Measurements from ENCODE around the gene LAMP2. TPM values are rescaled to one million over a fixed set of nuclear protein-coding genes. Genes with fewer than 3 reads are reported as not detected.
"Not testable (repeated sequence)": the region's sequence is repeated elsewhere in the genome, so short reads cannot be mapped to it uniquely, and the experiment has no call there.

LAMP2 gene
- total RNA-seq, 1 donor from 2014 or later: 64.5 TPM

- Mint-ChIP-seq H3K27me3 (no peaks in the 10 kb centered on the region), H3K4me3 (ENCODE audit: low read depth) (no peak overlapping the region), H3K36me3 (ENCODE audit: insufficient read depth) (no peaks in the 10 kb centered on the region), H3K9me3 (ENCODE audit: low read depth) (peaks cover 17% of the 10 kb centered on the region), H3K4me1 (ENCODE audit: low read depth) (no peaks in the 10 kb centered on the region), H3K27ac (no peak overlapping the region)
- no peak for TF ChIP-seq CTCF (IDR thresholded peaks at IDR 0.05; ENCODE audit: unreplicated experiment)
- no peak for DNase-seq (ENCODE audit: low spot score, unreplicated experiment)
Measured at GRCh38 chrX:120504569-120504968, 35.5 kb upstream of the LAMP2 start.

GRCh38 chrX:120499301-120500072 lies 30.4 kb upstream of the LAMP2 start:
- Mint-ChIP-seq H3K36me3 (ENCODE audit: insufficient read depth) (no peaks in the 10 kb centered on the region), H3K4me3 (ENCODE audit: low read depth) (no peak overlapping the region), H3K27ac (no peak overlapping the region), H3K27me3 (no peaks in the 10 kb centered on the region), H3K9me3 (ENCODE audit: low read depth) (peaks cover 16% of the 10 kb centered on the region), H3K4me1 (ENCODE audit: low read depth) (no peaks in the 10 kb centered on the region)
- TF ChIP-seq CTCF (IDR thresholded peaks at IDR 0.05; ENCODE audit: unreplicated experiment): no peak
- DNase-seq (ENCODE audit: low spot score, unreplicated experiment): no peak

- not testable (repeated sequence) for H3K27me3 Mint-ChIP-seq; DNase-seq (ENCODE audit: low spot score, unreplicated experiment); H3K36me3 Mint-ChIP-seq (ENCODE audit: insufficient read depth); H3K4me3 Mint-ChIP-seq (ENCODE audit: low read depth); H3K27ac Mint-ChIP-seq; H3K4me1 Mint-ChIP-seq (ENCODE audit: low read depth)
- peaks cover 13% of the 10 kb centered on the region for H3K9me3 Mint-ChIP-seq (ENCODE audit: low read depth)
Measured at GRCh38 chrX:120490119-120490518, 21.0 kb upstream of the LAMP2 start.

DNA sequence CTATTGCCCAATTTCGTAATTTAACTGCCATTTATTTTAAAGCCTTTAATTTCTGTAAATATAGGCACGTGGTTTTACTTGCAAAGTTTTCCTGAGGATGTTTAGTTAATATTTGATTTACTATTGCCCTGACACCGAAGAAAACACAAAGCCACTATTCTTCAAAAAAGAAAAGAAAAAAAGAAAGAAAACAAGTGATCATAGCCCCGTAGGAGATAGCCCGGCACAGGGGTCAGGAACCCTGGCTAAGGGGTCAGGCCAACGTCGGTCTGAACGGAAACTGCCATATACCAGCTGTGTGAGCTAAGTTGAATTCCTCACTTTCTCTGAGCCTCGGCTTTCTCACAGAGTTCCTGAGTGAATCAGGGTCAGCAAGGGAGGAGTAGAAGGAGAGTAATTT lies 17.7 kb upstream of the LAMP2 start:
- Mint-ChIP-seq H3K36me3 (ENCODE audit: insufficient read depth) (peaks cover 1% of the 10 kb centered on the region), H3K27ac (peak overlapping the region; percentile 30), H3K27me3 (no peaks in the 10 kb centered on the region), H3K4me1 (ENCODE audit: low read depth) (peaks cover 6% of the 10 kb centered on the region), H3K9me3 (ENCODE audit: low read depth) (peaks cover 18% of the 10 kb centered on the region), H3K4me3 (ENCODE audit: low read depth) (peak overlapping the region; percentile 29)
- no peak for TF ChIP-seq CTCF (IDR thresholded peaks at IDR 0.05; ENCODE audit: unreplicated experiment)
- DNase-seq (ENCODE audit: low spot score, unreplicated experiment): no peak

- Mint-ChIP-seq H3K9me3 (ENCODE audit: low read depth) (peaks cover 18% of the 10 kb centered on the region), H3K27ac (peak overlapping the region; percentile 96), H3K4me1 (ENCODE audit: low read depth) (peaks cover 6% of the 10 kb centered on the region), H3K27me3 (no peaks in the 10 kb centered on the region), H3K36me3 (ENCODE audit: insufficient read depth) (peaks cover 1% of the 10 kb centered on the region), H3K4me3 (ENCODE audit: low read depth) (peak overlapping the region; percentile 75)
- peak; percentile 60 for TF ChIP-seq CTCF (IDR thresholded peaks at IDR 0.05; ENCODE audit: unreplicated experiment)
- DNase-seq (ENCODE audit: low spot score, unreplicated experiment): peak; percentile 47
Measured at GRCh38 chrX:120485638-120486520, 16.8 kb upstream of the LAMP2 start.

All from progenitor cell of endocrine pancreas (in vitro differentiated cells).